ENCODE results near the gene JAK3. TPM values are rescaled to one million over a fixed set of nuclear protein-coding genes. Genes with fewer than 3 reads are reported as not detected.
A peak's percentile ranks its signal among the peaks of the same experiment; 100 is the strongest.

The JAK3 gene
- total and polyA plus RNA-seq, 2 donors (not counting 1 experiment from before 2014, with no cell fraction given), result 1.1 to 1.2 TPM

DNA sequence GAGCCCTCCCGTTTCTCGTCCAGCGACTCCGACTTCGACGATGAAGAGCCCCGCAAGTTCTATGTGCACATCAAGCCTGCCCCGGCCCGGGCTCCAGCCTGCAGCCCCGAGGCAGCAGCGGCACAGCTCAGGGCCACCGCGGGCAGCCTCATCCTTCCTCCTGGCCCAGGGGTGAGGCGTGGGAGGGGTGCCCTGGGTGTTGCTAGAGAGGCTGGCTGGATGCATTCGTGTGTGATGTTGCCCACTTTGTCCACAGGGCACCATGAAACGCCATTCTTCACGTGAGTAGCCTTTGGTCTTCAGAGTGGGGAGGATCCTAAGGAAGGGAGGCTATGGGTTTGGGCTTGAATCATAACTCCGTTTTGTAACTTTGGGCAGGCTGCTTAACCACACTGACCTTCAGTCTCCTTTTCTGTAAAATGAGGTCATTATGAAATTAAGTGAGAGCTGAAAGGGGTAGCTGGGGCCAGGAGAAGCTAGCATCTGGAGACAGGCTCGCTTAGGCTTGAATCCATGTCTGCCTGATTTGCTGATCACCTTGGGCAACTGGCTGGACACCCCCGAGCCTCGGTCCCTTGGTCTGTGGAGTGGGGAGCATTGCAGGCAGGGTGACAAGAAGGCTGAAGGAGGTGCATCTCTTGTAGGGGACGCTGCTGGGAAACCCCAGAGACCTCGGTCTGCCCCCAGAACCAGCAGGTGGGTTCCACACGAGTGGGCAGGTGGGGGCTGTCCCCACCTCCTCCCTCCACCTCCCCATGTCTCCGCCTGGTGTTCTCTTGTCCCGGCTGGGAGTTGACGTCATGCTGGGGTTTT is 71.6 kb downstream of the JAK3 start:
- DNase-seq (ENCODE audit: low read depth in 2 of 2), result peak in 1 of 2 donors; percentile 66
- TF ChIP-seq, protein P1, sequence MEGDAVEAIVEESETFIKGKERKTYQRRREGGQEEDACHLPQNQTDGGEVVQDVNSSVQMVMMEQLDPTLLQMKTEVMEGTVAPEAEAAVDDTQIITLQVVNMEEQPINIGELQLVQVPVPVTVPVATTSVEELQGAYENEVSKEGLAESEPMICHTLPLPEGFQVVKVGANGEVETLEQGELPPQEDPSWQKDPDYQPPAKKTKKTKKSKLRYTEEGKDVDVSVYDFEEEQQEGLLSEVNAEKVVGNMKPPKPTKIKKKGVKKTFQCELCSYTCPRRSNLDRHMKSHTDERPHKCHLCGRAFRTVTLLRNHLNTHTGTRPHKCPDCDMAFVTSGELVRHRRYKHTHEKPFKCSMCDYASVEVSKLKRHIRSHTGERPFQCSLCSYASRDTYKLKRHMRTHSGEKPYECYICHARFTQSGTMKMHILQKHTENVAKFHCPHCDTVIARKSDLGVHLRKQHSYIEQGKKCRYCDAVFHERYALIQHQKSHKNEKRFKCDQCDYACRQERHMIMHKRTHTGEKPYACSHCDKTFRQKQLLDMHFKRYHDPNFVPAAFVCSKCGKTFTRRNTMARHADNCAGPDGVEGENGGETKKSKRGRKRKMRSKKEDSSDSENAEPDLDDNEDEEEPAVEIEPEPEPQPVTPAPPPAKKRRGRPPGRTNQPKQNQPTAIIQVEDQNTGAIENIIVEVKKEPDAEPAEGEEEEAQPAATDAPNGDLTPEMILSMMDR (conservative IDR thresholded peaks at IDR 0.05 in 1 of 2, IDR thresholded peaks at IDR 0.05 in 1 of 2; ENCODE audit: low read depth in 1 of 2, low read length in 2 of 2), result no peak
- Histone ChIP-seq H3K9ac (ENCODE audit: insufficient read depth, low read length) (no peak overlapping the region), H3K4me1 (ENCODE audit: control insufficient read depth, extremely low read depth, insufficient read depth, low read length) (peaks cover 3% of the 10 kb centered on the region), H4K20me1 (ENCODE audit: control insufficient read depth, extremely low read depth, insufficient read depth, low read length) (no peaks in the 10 kb centered on the region), H3K27ac (ENCODE audit: insufficient read depth, low read length) (no peak overlapping the region), H3K79me2 (ENCODE audit: control insufficient read depth, insufficient read depth, low read length) (no peaks in the 10 kb centered on the region), H3K9me3 (ENCODE audit: control insufficient read depth, insufficient read depth, low read depth, low read length) (no peaks in the 10 kb centered on the region), H3K27me3 (ENCODE audit: control insufficient read depth, insufficient read depth, low read length) (no peaks in the 10 kb centered on the region), H3K4me2 (ENCODE audit: extremely low read depth, insufficient read depth, low read length) (no peak overlapping the region), H3K4me3 (replicated peaks in 1 of 4; ENCODE audit: control extremely low read depth in 1 of 4, insufficient read depth in 1 of 4, low read depth in 3 of 4, low read length in 4 of 4) (no peak overlapping the region), H3K36me3 (ENCODE audit: control insufficient read depth, insufficient read depth, low read length) (no peaks in the 10 kb centered on the region), H2AFZ (ENCODE audit: low read length) (no peak overlapping the region)

DNA sequence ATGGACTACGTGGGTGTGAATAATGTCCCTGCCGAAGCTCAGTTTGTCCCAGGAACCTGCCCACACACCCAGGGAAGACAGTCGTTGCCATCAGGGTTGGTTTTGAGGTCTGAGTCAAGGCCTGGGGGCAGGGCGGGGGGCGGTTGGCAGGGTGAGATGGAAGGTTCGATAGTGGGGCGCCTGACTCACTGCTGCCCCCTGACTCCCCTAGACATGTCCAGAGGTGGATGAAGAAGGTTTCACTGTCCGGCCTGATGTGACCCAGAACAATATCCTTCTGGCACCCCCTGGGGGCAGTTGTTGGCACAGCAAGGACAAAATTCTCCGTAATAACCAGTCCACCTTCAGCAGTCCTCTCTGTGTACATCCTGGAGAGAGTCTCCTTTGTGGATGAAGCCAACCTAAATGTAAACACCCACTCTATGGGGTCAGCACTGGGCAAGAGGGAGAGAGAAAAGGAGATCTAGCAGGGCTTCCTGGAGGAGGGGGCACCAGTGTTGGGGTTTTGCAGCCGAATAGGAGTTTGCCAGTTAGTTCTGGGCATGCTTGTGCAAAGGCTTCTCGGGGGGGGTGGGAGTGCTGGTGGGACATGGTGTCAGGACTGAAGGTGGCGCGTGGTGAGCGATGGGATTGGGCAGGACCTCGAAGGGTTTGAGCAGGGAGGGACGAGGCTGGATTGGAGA is 72.4 kb downstream of the JAK3 start:
- TF ChIP-seq, protein P1 (conservative IDR thresholded peaks at IDR 0.05 in 1 of 2, IDR thresholded peaks at IDR 0.05 in 1 of 2; ENCODE audit: low read depth in 1 of 2, low read length in 2 of 2), result peak; percentile 55 to 59
- TF ChIP-seq EZH2 (IDR thresholded peaks at IDR 0.05; ENCODE audit: low read length, missing control alignments), result no peak
- Histone ChIP-seq H3K79me2 (ENCODE audit: control insufficient read depth, insufficient read depth, low read length) (no peaks in the 10 kb centered on the region), H3K4me1 (ENCODE audit: control insufficient read depth, extremely low read depth, insufficient read depth, low read length) (peaks cover 3% of the 10 kb centered on the region), H3K27me3 (ENCODE audit: control insufficient read depth, insufficient read depth, low read length) (no peaks in the 10 kb centered on the region), H4K20me1 (ENCODE audit: control insufficient read depth, extremely low read depth, insufficient read depth, low read length) (no peaks in the 10 kb centered on the region), H3K4me3 (replicated peaks in 1 of 4; ENCODE audit: control extremely low read depth in 1 of 4, insufficient read depth in 1 of 4, low read depth in 3 of 4, low read length in 4 of 4) (no peak overlapping the region), H3K4me2 (ENCODE audit: extremely low read depth, insufficient read depth, low read length) (no peak overlapping the region), H2AFZ (ENCODE audit: low read length) (no peak overlapping the region), H3K9me3 (ENCODE audit: control insufficient read depth, insufficient read depth, low read depth, low read length) (no peaks in the 10 kb centered on the region), H3K9ac (ENCODE audit: insufficient read depth, low read length) (no peak overlapping the region), H3K27ac (ENCODE audit: insufficient read depth, low read length) (no peak overlapping the region), H3K36me3 (ENCODE audit: control insufficient read depth, insufficient read depth, low read length) (no peaks in the 10 kb centered on the region)
- DNase-seq (ENCODE audit: low read depth in 2 of 2), result no peak

Other genes with a start within 250 kb of the JAK3 start
- under 0.01 TPM in 2 replicates for gene UNC13A, start 159.6 kb downstream of the JAK3 start, total RNA-seq
- 0.27 and 0.28 TPM in 2 replicates for gene UNC13A, start 159.6 kb downstream of the JAK3 start, polyA plus RNA-seq
- 15.9 and 18.3 TPM in 2 replicates for gene MAP1S, start 128.5 kb downstream of the JAK3 start, total RNA-seq
- gene MAP1S, start 128.5 kb downstream of the JAK3 start, polyA plus RNA-seq, result 10.5 and 13.1 TPM in 2 replicates
- gene FCHO1, start 96.5 kb downstream of the JAK3 start, total RNA-seq, result under 0.01 and 0.33 TPM in 2 replicates
- 0.07 and 0.16 TPM in 2 replicates for gene FCHO1, start 96.5 kb downstream of the JAK3 start, polyA plus RNA-seq
- gene B3GNT3, start 52.8 kb downstream of the JAK3 start, total RNA-seq, result not detected in 2 replicates
- gene B3GNT3, start 52.8 kb downstream of the JAK3 start, polyA plus RNA-seq, result not detected in 2 replicates
- not detected in 2 replicates for gene INSL3, start 26.5 kb downstream of the JAK3 start, total RNA-seq
- not detected in 2 replicates for gene INSL3, start 26.5 kb downstream of the JAK3 start, polyA plus RNA-seq
- gene RPL18A, start 11.9 kb upstream of the JAK3 start, total RNA-seq, result 1,148 and 1,427 TPM in 2 replicates
- 891 and 971 TPM in 2 replicates for gene RPL18A, start 11.9 kb upstream of the JAK3 start, polyA plus RNA-seq
- gene SLC5A5, start 24.0 kb upstream of the JAK3 start, total RNA-seq, result not detected in 2 replicates
- not detected in 2 replicates for gene SLC5A5, start 24.0 kb upstream of the JAK3 start, polyA plus RNA-seq
- gene CCDC124, start 85.0 kb upstream of the JAK3 start, total RNA-seq, result 31.1 and 37.2 TPM in 2 replicates
- 44.3 and 54.0 TPM in 2 replicates for gene CCDC124, start 85.0 kb upstream of the JAK3 start, polyA plus RNA-seq
- under 0.01 TPM in 2 replicates for gene KCNN1, start 119.1 kb upstream of the JAK3 start, total RNA-seq
- gene KCNN1, start 119.1 kb upstream of the JAK3 start, polyA plus RNA-seq, result not detected in 2 replicates
- 3.9 and 9.1 TPM in 2 replicates for gene ARRDC2, start 160.2 kb upstream of the JAK3 start, total RNA-seq
- gene ARRDC2, start 160.2 kb upstream of the JAK3 start, polyA plus RNA-seq, result 2.1 and 3.0 TPM in 2 replicates
- under 0.01 and 0.50 TPM in 2 replicates for gene IL12RB1, start 239.0 kb upstream of the JAK3 start, total RNA-seq
- 0.06 and 0.75 TPM in 2 replicates for gene IL12RB1, start 239.0 kb upstream of the JAK3 start, polyA plus RNA-seq
- gene MAST3, start 249.8 kb upstream of the JAK3 start, total RNA-seq, result 2.3 and 4.1 TPM in 2 replicates
- 2.0 and 2.3 TPM in 2 replicates for gene MAST3, start 249.8 kb upstream of the JAK3 start, polyA plus RNA-seq